SU-DHL-6 (cell line): ENCODE results near the gene CMKLR1.

ENCODE experiments used
- H2AFZ ChIP-seq: fragments of 200-600 bp; sonication (generic); 2 replicates; pipeline ENCODE4 v1.6.1; 2014; ENCODE audit warnings: low read depth, mild to moderate bottlenecking, moderate library complexity, mixed read lengths, antibody characterized with exemption, low read length; ENCODE audit not compliant: severe bottlenecking
- H3F3A ChIP-seq: fragments of 200-600 bp; shearing (Covaris generic); 2 replicates; pipeline ENCODE4 v1.6.0; 2016; ENCODE audit warnings: antibody characterized with exemption, mild to moderate bottlenecking; ENCODE audit not compliant: insufficient read depth
- H3K27ac ChIP-seq: fragments of 200-600 bp; sonication (generic); 2 replicates; pipeline ENCODE4 v1.5.1; 2016; ENCODE audit warnings: low read depth, mild to moderate bottlenecking, low read length, moderate library complexity, mixed read lengths
- H3K27me3 ChIP-seq: fragments of 200-600 bp; sonication (generic), shearing (Covaris generic); 2 replicates; pipeline ENCODE4 v1.6.0; 2014; ENCODE audit warnings: mild to moderate bottlenecking, low read length
- H3K36me3 ChIP-seq: fragments of 200-600 bp; sonication (generic); 2 replicates; pipeline ENCODE4 v1.6.1; 2014; ENCODE audit warnings: mild to moderate bottlenecking, low read length, mixed read lengths
- H3K4me2 ChIP-seq: fragments of 300-600, 200-600 bp; shearing (Covaris generic), sonication (generic); 2 replicates; pipeline ENCODE4 v1.6.0; 2014; ENCODE audit warnings: low read length, low read depth, mild to moderate bottlenecking; ENCODE audit not compliant: poor library complexity, severe bottlenecking
- H3K4me3 ChIP-seq: fragments of 200-600 bp; sonication (generic); 2 replicates; pipeline ENCODE4 v1.5.1; 2014; ENCODE audit warnings: antibody characterized with exemption, low read length, mild to moderate bottlenecking, mixed read lengths; ENCODE audit not compliant: insufficient read depth, poor library complexity, severe bottlenecking
- H3K79me2 ChIP-seq: fragments of 200-600 bp; sonication (generic); 2 replicates; pipeline ENCODE4 v1.6.1; 2014; ENCODE audit warnings: mild to moderate bottlenecking, low read length, moderate library complexity; ENCODE audit not compliant: insufficient read depth
- H3K9ac ChIP-seq: fragments of 200-600 bp; sonication (generic); 2 replicates; pipeline ENCODE4 v1.7.0; 2014; ENCODE audit warnings: mild to moderate bottlenecking, low read length
- H3K9me2 ChIP-seq: fragments of 200-600 bp; sonication (generic); replicated peaks from 2 replicates; pipeline ENCODE4 v1.6.1; 2014; ENCODE audit warnings: low read length; ENCODE audit not compliant: insufficient read depth
- H3K9me3 ChIP-seq: fragments of 200-600 bp; sonication (generic); 2 replicates; pipeline ENCODE4 v1.6.1; 2014; ENCODE audit warnings: low read length, mixed read lengths; ENCODE audit not compliant: insufficient read depth
- H4K20me1 ChIP-seq: fragments of 200-600 bp; sonication (generic); 2 replicates; pipeline ENCODE4 v1.6.1; 2014; ENCODE audit warnings: low read depth, mild to moderate bottlenecking, antibody characterized with exemption, low read length, moderate library complexity, mixed read lengths
- EZH2phosphoT487 ChIP-seq: fragments of 200-600 bp; sonication (generic), shearing (Covaris generic); conservative IDR thresholded peaks from 2 replicates; pipeline ENCODE4 v1.6.1; 2018; ENCODE audit warnings: mild to moderate bottlenecking, antibody characterized with exemption, low read length, moderate library complexity, mixed read lengths
- TF ChIP-seq, protein P1 (sequence below): fragments of 200-600 bp; sonication (generic); IDR thresholded peaks from one replicate; pipeline ENCODE4 v1.5.1; 2017; ENCODE audit warnings: antibody characterized with exemption, mild to moderate bottlenecking, low read length, moderate library complexity; ENCODE audit not compliant: insufficient read depth, poor library complexity, severe bottlenecking

CMKLR1 gene

GRCh38 chr12:108302016-108302402 is 37.1 kb downstream of the CMKLR1 start:
- no peaks in the 10 kb centered on the region for H3K9me2 ChIP-seq
- H4K20me1 ChIP-seq = no peaks in the 10 kb centered on the region
- no peaks in the 10 kb centered on the region for H3K36me3 ChIP-seq
- no peaks in the 10 kb centered on the region for H3K9me3 ChIP-seq
- no peaks in the 10 kb centered on the region for H3K79me2 ChIP-seq
- no peak overlapping the region for H2AFZ ChIP-seq
- H3K27ac ChIP-seq = no peak overlapping the region
- no peak overlapping the region for H3K4me2 ChIP-seq
- no peak overlapping the region for H3K4me3 ChIP-seq
- H3K27me3 ChIP-seq = no peaks in the 10 kb centered on the region
- H3F3A ChIP-seq = no peaks in the 10 kb centered on the region
- no peak overlapping the region for H3K9ac ChIP-seq
- TF ChIP-seq, protein P1, sequence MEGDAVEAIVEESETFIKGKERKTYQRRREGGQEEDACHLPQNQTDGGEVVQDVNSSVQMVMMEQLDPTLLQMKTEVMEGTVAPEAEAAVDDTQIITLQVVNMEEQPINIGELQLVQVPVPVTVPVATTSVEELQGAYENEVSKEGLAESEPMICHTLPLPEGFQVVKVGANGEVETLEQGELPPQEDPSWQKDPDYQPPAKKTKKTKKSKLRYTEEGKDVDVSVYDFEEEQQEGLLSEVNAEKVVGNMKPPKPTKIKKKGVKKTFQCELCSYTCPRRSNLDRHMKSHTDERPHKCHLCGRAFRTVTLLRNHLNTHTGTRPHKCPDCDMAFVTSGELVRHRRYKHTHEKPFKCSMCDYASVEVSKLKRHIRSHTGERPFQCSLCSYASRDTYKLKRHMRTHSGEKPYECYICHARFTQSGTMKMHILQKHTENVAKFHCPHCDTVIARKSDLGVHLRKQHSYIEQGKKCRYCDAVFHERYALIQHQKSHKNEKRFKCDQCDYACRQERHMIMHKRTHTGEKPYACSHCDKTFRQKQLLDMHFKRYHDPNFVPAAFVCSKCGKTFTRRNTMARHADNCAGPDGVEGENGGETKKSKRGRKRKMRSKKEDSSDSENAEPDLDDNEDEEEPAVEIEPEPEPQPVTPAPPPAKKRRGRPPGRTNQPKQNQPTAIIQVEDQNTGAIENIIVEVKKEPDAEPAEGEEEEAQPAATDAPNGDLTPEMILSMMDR = no peak
- TF ChIP-seq EZH2phosphoT487 = no peak

DNA sequence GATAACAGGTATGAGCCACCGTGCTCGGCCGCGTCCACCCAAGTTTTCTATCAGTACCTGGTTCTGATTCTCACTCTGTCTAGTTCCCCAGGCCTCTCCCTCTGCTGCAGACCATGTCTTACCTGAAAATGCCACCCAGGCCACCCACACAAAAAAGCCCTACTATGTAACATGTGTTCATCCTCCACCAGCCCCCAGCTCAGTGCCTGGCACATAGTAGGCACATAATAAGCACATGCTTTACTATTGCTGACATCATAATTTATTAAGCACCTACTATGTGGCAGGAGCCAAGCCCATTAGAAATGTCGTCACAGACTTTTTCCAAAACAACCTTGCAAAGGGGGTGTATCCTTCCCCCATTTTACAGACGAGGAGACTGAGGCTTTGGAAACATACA is 37.8 kb downstream of the CMKLR1 start:
- Histone ChIP-seq H3K27ac (no peak overlapping the region), H3K79me2 (no peaks in the 10 kb centered on the region), H3K36me3 (no peaks in the 10 kb centered on the region), H3K9ac (no peak overlapping the region), H2AFZ (no peak overlapping the region), H3F3A (no peaks in the 10 kb centered on the region), H3K9me2 (no peaks in the 10 kb centered on the region), H3K27me3 (no peaks in the 10 kb centered on the region), H3K9me3 (no peaks in the 10 kb centered on the region), H4K20me1 (no peaks in the 10 kb centered on the region), H3K4me3 (no peak overlapping the region), H3K4me2 (no peak overlapping the region)
- TF ChIP-seq EZH2phosphoT487 = no peak
- TF ChIP-seq, protein P1 = no peak

DNA sequence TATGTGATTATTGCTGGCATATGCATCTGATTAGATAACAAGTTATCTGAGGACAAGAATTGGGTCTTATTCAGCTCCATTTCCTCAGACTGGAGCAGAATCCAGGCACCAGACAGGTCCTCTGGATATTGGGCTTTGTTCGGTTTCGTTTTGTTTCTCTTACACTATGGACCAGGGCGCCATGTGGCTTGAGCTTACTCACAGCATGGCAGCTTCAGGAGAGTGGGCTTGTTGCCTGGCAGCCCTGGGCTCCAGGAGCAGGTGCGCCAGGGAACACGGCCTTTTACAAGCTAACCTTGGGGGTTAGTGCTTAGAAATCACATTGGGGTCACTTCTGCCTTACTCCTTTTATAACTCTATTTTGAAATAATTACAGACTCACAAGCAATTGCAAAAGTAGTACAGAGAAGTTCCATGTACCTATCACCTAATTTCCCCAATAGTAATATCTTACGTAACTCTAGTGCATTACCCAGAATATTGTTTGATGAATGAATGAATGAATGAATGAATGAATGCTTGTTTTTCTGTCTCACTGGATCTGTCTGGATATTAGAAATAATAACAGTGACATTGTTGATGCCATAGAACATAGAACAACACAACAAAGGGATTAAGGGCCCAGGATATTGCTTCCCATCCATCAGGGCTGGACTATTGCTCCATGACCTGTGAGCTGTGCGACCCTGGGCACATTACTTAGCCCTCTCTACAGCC is 39.0 kb downstream of the CMKLR1 start:
- Histone ChIP-seq H3K4me2 (no peak overlapping the region), H3K9me2 (no peaks in the 10 kb centered on the region), H3K36me3 (no peaks in the 10 kb centered on the region), H3K4me3 (no peak overlapping the region), H3K27me3 (no peaks in the 10 kb centered on the region), H4K20me1 (no peaks in the 10 kb centered on the region), H3K9ac (no peak overlapping the region), H3F3A (no peaks in the 10 kb centered on the region), H3K9me3 (no peaks in the 10 kb centered on the region), H2AFZ (no peak overlapping the region), H3K79me2 (no peaks in the 10 kb centered on the region), H3K27ac (no peak overlapping the region)
- TF ChIP-seq EZH2phosphoT487 = no peak
- TF ChIP-seq, protein P1 = no peak
